Neural crest cell (in vitro differentiated cells): ENCODE data around the gene WWOX. TPM values are rescaled to one million over a fixed set of nuclear protein-coding genes. Genes with fewer than 3 reads are reported as not detected.
A peak's percentile ranks its signal among the peaks of the same experiment; 100 is the strongest.

Source experiments
- DNase-seq: peaks from one replicate; pipeline ENCODE4 v3.0.0; 2021; ENCODE audit warnings: low read depth, mixed read lengths, low spot score
- H3K27ac Mint-ChIP-seq: one replicate; pipeline ENCODE4 v1.8.0; 2021; ENCODE audit warnings: mild to moderate bottlenecking, mixed read lengths; ENCODE audit not compliant: unreplicated experiment
- H3K27me3 Mint-ChIP-seq: 2 replicates; pipeline ENCODE4 v1.8.0; 2021; ENCODE audit warnings: low read depth, mild to moderate bottlenecking, mixed read lengths
- H3K36me3 Mint-ChIP-seq: 2 replicates; pipeline ENCODE4 v1.8.0; 2021; ENCODE audit warnings: low read depth, mild to moderate bottlenecking, mixed read lengths
- H3K4me1 Mint-ChIP-seq: 2 replicates; pipeline ENCODE4 v1.8.0; 2021; ENCODE audit warnings: mixed read lengths
- H3K4me3 Mint-ChIP-seq: one replicate; pipeline ENCODE4 v1.8.0; 2021; ENCODE audit warnings: mild to moderate bottlenecking, mixed read lengths
- H3K9me3 Mint-ChIP-seq: 2 replicates; pipeline ENCODE4 v1.8.0; 2021; ENCODE audit warnings: mixed read lengths
- CTCF ChIP-seq: fragments of 200-600 bp; sonication (generic); conservative IDR thresholded peaks from 2 replicates; pipeline ENCODE4 v1.5.0; 2021; ENCODE audit warnings: antibody characterized with exemption, mild to moderate bottlenecking
- total RNA-seq: library from RNA; stranded (reverse); gene quantifications from 2 replicates; pipeline ENCODE4 v1.2.1, GENCODE V29; 2021

The WWOX gene
- total RNA-seq, 1 donor from 2014 or later, result 30.5 TPM

- Mint-ChIP-seq H3K9me3 (peaks cover 4% of the 10 kb centered on the region), H3K4me1 (peaks cover 10% of the 10 kb centered on the region), H3K36me3 (peaks cover 3% of the 10 kb centered on the region), H3K27me3 (no peaks in the 10 kb centered on the region), H3K27ac (no peak overlapping the region), H3K4me3 (no peak overlapping the region)
- no peak for DNase-seq
- no peak for TF ChIP-seq CTCF
These were observed 914.6 kb downstream of the WWOX start for GRCh38 chr16:79013930-79014660.

- Mint-ChIP-seq H3K9me3 (peaks cover 4% of the 10 kb centered on the region), H3K36me3 (peaks cover 3% of the 10 kb centered on the region), H3K27me3 (no peaks in the 10 kb centered on the region), H3K4me3 (no peak overlapping the region), H3K4me1 (no peaks in the 10 kb centered on the region), H3K27ac (no peak overlapping the region)
- TF ChIP-seq CTCF, result no peak
- DNase-seq, result no peak
These were observed 919.4 kb downstream of the WWOX start for GRCh38 chr16:79018650-79019429.

GRCh38 chr16:79019431-79019830 lies 920.0 kb downstream of the WWOX start:
- H3K4me3 Mint-ChIP-seq, result no peak overlapping the region
- no peaks in the 10 kb centered on the region for H3K27me3 Mint-ChIP-seq
- H3K9me3 Mint-ChIP-seq, result peaks cover 4% of the 10 kb centered on the region
- H3K36me3 Mint-ChIP-seq, result peaks cover 3% of the 10 kb centered on the region
- no peak for DNase-seq
- no peaks in the 10 kb centered on the region for H3K4me1 Mint-ChIP-seq
- TF ChIP-seq CTCF, result no peak
- no peak overlapping the region for H3K27ac Mint-ChIP-seq

- H3K4me1 Mint-ChIP-seq, result no peaks in the 10 kb centered on the region
- peaks cover 4% of the 10 kb centered on the region for H3K9me3 Mint-ChIP-seq
- no peak for TF ChIP-seq CTCF
- no peaks in the 10 kb centered on the region for H3K27me3 Mint-ChIP-seq
- peak overlapping the region; percentile 51 for H3K27ac Mint-ChIP-seq
- no peak overlapping the region for H3K4me3 Mint-ChIP-seq
- H3K36me3 Mint-ChIP-seq, result no peaks in the 10 kb centered on the region
- no peak for DNase-seq
These were observed 922.7 kb downstream of the WWOX start for GRCh38 chr16:79021991-79022630.

- Mint-ChIP-seq H3K4me3 (no peak overlapping the region), H3K27ac (no peak overlapping the region), H3K36me3 (no peaks in the 10 kb centered on the region), H3K4me1 (no peaks in the 10 kb centered on the region), H3K9me3 (no peaks in the 10 kb centered on the region), H3K27me3 (no peaks in the 10 kb centered on the region)
- TF ChIP-seq CTCF, result no peak
- DNase-seq, result no peak
These were observed 926.7 kb downstream of the WWOX start for GRCh38 chr16:79026117-79026516.
